GM18868 (cell line): ENCODE data around the gene AK3.

Experiments used
- ATAC-seq: cut with Tn5 transposase; IDR thresholded peaks from one replicate; pipeline ENCODE4 v1.9.1; 2021; ENCODE audit warnings: mild to moderate bottlenecking, moderate library complexity; ENCODE audit not compliant: unreplicated experiment

The AK3 gene

DNA sequence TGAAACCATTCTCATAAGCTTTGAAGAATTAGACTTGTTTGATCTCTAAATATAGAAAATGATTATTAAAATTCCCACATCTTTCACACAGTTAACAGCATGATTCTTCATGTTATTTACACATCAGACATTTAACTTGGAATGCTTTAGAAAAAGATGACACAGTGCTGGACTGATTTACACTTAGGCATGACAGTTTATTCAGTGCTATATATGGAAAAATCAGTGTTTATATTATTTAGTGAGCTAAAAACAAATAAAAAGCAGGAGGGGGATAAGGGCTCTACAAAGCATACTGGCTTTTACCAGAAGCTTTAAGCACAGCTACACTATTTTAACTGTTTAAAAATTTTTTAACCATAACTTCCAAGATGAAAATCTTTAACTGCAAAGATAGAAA is 31.6 kb downstream of the AK3 start:
- no peak for ATAC-seq

DNA sequence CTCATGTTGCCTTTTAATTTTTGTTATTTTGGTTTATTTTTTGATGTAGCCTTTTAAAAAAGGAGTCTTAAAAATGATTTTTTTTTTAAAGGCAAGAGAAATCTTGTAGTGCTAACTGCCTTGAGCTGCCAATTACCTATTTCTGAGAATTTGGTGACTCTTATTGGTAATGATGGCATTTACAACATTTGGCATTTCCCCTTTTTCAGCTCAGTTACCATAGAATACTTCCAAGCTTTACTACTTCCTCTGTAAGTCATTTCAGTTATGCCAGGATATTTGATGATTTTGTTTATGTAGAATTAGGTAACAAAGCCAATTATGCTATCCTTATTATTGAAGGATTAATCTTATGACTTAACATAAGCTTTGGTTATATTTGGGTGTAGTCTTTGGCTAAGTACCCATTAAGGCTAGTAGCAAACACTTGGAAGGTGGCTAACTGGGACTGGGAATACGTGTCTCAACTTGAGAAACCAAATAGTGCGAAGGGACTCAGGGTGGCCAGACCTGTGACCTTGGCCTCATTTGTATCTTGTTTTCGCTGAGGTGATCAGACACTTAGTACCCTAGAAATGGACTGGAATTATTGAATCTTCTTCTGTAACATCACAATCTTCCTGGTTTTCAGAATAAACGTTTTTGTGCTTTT is 33.9 kb downstream of the AK3 start:
- ATAC-seq, result no peak

DNA sequence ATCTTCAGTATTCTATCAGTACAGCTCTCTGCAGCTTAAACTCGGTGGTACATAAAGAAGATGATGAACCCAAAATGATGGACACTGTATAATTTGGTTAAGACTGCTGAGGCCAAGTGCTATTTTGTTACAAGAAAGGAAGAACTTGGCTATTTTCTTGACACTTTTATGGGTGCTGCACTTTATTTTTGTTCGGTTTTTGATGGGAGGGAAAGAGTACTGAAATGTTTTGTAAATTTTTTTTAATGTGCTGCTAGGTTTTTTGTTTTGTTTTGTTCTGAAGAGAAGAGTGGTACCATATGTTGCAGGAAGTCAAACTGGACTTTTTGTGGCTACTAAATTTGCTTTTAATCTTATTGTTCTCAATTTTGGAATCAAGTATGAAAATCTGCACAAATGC is 35.0 kb downstream of the AK3 start:
- no peak for ATAC-seq

GRCh38 chr9:4704129-4704528 is 36.9 kb downstream of the AK3 start:
- ATAC-seq, result no peak

DNA sequence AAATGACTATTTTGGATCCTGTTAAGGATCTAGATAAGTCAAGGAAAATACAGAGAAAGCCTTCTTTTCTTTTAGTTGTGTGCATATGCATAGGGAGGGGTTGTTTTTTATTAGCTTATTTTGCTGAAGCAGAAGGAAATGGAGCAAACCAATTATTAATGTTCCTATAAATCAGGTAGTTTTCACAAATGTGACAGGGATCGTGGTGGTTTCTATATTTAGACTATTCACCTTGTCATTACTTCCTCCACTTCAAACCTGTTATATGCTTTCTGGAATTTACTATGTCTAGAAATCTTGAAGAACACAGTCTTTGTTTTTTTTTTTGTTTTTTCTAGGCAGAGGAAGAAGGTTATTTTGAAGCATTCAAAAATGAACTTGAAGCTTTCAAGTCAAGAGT is 39.5 kb downstream of the AK3 start:
- no peak for ATAC-seq

DNA sequence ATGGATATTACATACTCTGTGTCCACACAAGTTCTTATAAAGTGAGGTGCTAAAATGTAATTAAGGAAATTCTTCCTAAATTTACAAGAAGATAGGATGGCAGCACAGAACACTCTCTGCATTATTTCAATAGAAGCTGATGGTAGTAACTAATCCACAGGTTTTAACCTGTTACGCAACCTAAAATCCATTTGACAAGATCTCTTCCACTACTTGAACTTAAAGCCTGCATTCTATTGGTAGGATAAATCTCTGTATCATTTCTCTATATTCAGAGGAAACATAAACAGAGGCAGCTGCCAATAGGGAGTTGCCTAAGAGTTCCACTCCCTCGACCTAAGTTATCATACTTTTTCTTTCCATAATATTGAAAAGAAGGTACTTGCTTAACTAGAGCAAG is 40.1 kb downstream of the AK3 start:
- no peak for ATAC-seq

DNA sequence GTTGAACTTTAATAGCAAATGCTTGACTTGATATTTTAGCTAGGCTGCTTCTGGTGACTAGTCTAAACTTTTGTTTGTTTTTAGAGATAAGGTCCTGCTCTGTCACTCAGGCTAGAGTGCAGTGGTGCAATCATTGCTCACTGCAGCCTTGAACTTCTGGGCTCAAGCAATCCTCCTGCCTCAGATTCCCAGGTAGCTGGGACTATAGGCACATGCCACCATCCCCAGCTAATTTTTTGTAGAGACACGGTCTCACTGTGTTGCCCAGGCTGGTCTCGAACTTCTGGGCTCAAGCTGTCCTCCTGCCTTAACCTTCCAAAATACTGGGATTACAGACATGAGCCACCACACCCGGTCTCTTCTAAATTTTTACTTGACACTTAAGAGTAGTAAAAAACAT is 40.9 kb downstream of the AK3 start:
- no peak for ATAC-seq

DNA sequence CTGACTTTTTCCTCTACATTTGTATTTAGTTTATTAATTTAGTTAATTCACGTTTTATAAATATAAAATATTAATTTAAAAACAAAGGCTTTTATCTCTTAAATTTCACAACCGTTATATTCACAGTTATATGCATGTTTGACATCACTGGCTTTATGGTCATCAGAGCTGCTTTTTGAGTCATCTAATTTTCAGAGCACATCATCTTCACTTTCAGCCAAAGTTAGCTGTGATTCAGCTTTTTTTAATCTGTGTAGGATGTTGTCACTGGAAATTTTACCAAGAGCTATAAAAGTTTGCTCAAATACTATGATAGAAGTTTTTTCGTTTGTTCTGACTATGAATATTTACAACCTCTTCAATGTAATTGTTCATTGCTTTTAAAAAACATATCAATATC is 49.2 kb downstream of the AK3 start:
- ATAC-seq, result no peak

GRCh38 chr9:4690144-4690543 is 50.9 kb downstream of the AK3 start:
- ATAC-seq, result peak; percentile 84

DNA sequence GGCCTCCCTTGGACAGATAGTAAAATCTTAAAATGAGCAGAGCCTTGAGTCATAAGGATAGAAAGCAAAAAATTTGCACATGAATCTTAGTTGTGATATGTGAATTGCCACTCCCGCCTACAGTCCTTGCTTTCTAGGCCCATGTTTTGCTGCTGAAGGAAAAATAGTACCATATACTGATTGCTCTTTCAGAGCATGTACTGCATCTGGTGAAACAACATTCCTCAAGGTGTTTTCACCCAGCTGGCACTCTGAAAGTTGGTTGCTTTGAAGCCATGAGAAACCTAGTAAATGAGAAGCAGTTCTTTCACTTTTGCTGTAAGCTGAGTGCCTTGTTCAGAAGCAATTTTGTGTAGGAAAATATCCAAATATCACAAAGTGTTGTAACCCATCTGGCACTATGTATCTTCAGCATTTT is 51.3 kb downstream of the AK3 start:
- ATAC-seq, result peak; percentile 70

- no peak for ATAC-seq
Measured at GRCh38 chr9:4689021-4689420, 52.0 kb downstream of the AK3 start.

GRCh38 chr9:4686584-4686983 is 54.4 kb downstream of the AK3 start:
- no peak for ATAC-seq

- no peak for ATAC-seq
Measured at GRCh38 chr9:4686112-4686511, 54.9 kb downstream of the AK3 start.

DNA sequence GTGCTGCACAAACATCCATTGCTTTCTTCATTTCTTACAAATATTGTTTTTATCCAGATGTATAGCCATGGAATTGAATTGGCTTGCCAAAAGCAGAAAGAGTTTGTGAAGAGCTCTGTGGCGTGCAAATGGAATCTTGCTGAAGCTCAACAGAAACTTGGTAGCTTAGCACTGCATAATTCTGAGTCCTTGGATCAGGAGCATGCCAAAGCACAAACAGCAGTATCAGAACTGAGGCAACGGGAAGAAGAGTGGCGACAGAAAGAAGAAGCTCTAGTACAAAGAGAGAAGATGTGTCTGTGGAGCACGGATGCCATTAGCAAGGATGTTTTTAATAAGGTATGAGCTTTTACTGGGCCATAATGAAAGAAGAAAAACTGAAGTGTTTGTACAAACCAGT is 56.2 kb downstream of the AK3 start:
- no peak for ATAC-seq

GRCh38 chr9:4680750-4681149 is 60.3 kb downstream of the AK3 start:
- ATAC-seq, result no peak

DNA sequence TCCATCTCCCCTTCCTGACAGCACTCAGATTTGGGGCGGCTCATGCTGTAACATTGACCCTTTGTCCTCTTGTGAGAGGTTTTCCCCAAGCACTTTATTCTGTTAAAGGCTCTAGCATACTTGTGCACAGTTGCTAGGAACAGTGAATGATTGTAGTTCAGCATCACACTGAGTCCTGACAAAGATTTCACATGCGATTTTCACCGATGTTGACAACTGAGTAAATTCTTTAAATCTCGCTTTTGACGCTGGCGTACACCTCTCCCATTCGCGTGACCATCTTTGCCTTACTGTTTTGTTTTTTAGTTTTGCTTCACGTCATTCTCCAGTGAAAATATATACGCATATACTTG is 60.9 kb downstream of the AK3 start:
- ATAC-seq, result no peak

DNA sequence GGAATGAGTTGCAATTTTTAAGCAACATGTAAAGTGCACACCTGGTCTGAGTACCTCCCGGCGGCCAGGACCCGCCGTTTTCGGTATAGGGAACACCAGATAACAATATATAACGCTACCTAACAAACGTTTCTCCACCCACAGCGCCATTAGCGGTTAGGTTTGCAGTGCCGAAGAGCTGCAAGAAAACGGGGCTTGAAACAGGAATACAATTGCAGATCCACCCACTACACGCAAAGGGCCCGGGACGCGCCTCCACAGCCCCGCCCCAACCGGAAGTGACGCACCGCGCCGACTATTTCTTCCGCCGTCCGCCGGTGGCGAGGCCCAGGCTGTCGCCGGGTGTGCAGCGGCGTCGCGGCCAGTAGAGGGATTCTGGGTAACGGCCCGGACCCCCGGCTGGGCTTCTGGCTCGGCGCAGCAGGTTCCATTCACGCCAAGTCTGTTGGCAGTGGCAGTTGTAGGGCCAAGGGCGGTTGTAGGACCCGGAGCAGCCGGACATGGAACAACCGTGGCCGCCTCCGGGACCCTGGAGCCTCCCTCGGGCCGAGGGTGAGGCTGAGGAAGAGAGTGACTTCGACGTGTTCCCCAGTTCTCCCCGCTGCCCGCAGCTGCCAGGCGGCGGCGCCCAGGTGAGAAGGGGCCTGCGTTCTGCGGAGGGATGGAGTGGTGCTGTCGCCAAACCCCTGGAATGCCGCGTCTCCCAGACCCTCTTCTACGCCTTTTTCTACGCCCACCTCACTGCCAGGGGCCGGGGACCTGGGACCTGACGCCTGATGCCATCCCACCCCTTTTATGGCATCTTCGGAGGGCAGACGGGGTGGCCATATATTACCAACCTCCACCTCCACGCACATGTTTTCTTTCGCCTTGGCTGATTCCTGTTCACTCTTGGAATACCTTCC is 61.5 kb downstream of the AK3 start, which contains the start of gene CDC37L1:
TSS of gene CDC37L1 (plus strand) at position 302 of the 905 bp plus-strand sequence. CDS start at position 501, 199 bp downstream.
- peak; percentile 98 for ATAC-seq

GRCh38 chr9:4678679-4679267 is 62.2 kb downstream of the AK3 start:
- peak; percentile 3 for ATAC-seq

DNA sequence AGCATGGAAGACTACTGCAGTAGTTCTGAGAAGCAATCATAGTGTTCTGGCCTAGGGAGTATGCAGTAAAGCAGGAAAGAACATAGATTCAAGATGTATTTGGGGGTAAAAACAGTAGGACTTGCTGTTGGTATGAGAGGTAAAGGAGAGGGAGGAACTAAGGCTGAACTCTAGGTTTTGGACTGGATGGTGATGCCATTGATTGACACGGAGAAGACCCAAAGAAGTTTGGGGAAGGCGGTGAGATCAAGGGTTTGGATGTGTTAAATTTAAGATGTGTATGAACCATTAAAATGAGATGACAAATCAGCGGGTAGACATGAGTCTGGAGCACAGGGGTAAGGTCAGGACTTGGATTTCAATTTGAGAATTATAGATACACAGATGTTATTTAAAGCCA is 63.6 kb downstream of the AK3 start:
- ATAC-seq, result no peak

GRCh38 chr9:4674783-4675182 is 66.2 kb downstream of the AK3 start:
- no peak for ATAC-seq

DNA sequence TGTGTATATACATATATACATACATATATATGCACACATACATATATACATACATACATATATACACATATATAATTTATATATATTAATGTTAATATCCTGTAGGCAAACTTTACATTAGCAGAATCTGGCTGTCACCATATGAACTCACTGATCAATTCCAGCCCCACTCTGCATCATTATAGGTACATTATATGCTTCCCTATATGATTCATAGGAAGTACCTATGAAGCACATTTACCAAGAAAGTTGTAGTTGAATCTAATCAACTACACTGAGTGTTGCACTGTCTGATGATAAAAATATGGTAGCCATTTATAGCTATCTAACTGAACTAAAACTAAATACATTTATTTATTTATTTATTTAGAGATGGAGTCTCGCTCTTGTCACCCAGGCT is 69.3 kb downstream of the AK3 start:
- ATAC-seq, result no peak

DNA sequence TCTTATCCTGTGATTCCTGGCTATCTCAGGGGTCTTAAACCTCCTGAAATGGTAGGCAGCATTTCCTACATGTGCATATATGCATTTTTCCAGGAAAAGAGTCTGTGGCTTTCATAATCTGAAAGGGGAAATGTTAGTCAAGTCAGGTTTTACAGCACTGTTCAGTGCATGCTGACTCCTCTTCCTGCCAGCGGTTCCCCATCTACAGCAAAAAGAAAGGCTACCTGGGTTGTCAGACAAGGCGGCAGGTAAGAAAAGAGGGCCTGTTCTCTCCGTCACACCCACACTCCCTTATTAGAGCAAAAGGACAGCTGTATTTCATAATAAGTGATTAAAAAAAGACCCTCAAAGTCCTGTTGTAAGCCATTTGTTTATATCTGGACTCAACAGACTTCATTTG is 70.4 kb downstream of the AK3 start:
- ATAC-seq, result no peak
